Right cardiac atrium (tissue), 5 donors: ENCODE results near the gene NDRG4. TPM values are rescaled to one million over a fixed set of nuclear protein-coding genes. Genes with fewer than 3 reads are reported as not detected.
A peak's percentile ranks its signal among the peaks of the same experiment; 100 is the strongest.

Experiments
- ATAC-seq, 2 donors: fragments of 200-7000 bp; cut with Tn5 transposase; one replicate each; pipeline versions ENCODE4 v1.8.0 to v1.9.1; 2020; ENCODE audit warnings: moderate library complexity in 2 of 2, mild to moderate bottlenecking in 1 of 2
- DNase-seq, 3 donors: peaks; one replicate each; pipeline ENCODE4 v3.0.0-alpha.2; 2020
- H3K27ac ChIP-seq: one replicate; pipeline ENCODE4 v1.5.1; 2013; ENCODE audit warnings: mild to moderate bottlenecking, low read length, control low read depth, moderate library complexity
- H3K27me3 ChIP-seq: one replicate; pipeline ENCODE4 v1.6.1; 2013; ENCODE audit not compliant: control insufficient read depth, insufficient read depth
- H3K4me1 ChIP-seq: one replicate; pipeline ENCODE4 v1.6.1; 2013; ENCODE audit warnings: low read length; ENCODE audit not compliant: control insufficient read depth, insufficient read depth
- H3K4me3 ChIP-seq: one replicate; pipeline ENCODE4 v1.5.1; 2013; ENCODE audit warnings: low read length, control low read depth
- H3K9me3 ChIP-seq: one replicate; pipeline ENCODE4 v1.6.1; 2013; ENCODE audit warnings: low read length; ENCODE audit not compliant: control insufficient read depth
- WGBS: extraction: QIAGEN DNeasy Blood & Tissue Kit; methylation state at CpG from one replicate; pipeline ENCODE4 v1.1.7; 2013; 5-methylcytosine and 5-hydroxymethylcytosine counted together
- intact Hi-C, 4 donors: fragments of 100-400 bp; cut with DNase I; formaldehyde crosslinking; loops; one replicate each; pipeline versions ENCODE4 v1.11.0 to v1.14.0; 2022 to 2023
- polyA plus RNA-seq: library from polyadenylated mRNA; stranded (reverse); fragments of 200-250 nt; gene quantifications from one replicate; pipeline ENCODE4 v1.2.3, GENCODE V29; 2013
- total RNA-seq, 4 donors: library from RNA; stranded (reverse); fragmentation: NEBNext Ultra II Directional; extraction: Animal tissue kit (Norgen Biotek cat#: 25700); gene quantifications; one replicate each; pipeline ENCODE4 v1.2.1, GENCODE V29; 2021
- donor health status: healthy with polysubstance abuse.
- donor health status: DM: no; HTN: yes; CAD: no.
- donor health status: DM: no; HTN: no; CAD: no.
- donor health status: DM: no; HTN: yes; CAD: no; lungs with severe emphysema.
- donor health status: DM: yes; HTN: yes; CAD: no.

Gene NDRG4
- total and polyA plus RNA-seq, 5 donors: 53.5 to 164 (median 97.8) TPM

DNA sequence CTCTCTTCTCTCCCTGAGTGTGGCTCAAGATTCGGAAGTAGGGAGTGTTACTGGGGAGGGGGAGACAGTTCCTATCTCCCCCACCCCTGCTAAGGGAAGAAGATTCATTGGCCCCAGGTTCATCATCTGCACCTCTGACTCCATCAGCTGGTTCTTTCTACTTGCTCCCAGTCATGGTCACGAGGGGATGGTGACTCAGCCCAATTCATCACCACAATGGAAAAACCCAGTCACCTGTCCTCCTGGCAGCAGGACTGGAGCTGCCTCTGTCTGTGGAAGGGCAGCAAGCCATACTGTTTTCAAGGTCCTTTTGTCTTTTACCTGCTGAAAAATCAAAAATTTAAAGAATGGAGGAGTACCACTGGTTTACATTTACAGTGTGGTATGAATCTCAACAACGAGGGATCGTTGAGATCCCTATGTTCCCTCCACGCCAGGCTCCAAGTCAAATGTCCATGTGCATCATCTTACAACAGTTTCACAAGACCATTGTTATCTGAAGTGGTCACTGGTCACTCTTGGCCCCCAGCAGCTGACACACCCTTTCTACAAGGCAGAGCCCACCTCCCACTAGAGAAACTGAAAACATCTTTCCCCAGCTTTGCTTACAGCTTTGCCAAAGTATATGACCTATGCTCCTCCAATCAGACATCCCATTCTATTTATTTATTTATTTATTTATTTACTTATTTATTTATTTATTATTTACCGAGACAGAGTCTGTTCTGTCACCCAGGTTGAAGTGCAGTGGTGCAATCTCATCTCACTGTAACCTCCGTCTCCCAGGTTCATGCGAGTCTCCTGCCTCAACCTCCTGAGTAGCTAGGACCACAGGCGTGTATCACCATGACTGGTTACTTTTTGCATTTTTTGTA, 40.4 kb upstream of the NDRG4 start:
- no peaks in the 10 kb centered on the region for H3K27me3 ChIP-seq
- peaks cover 8% of the 10 kb centered on the region for H3K4me1 ChIP-seq
- DNase-seq (peak in 1 of 3 donors; percentile 43), ATAC-seq (peak in 1 of 2 donors; percentile 40)
- 84% methylated on average over 9 of the region's 9 CpGs for WGBS
- no peaks in the 10 kb centered on the region for H3K9me3 ChIP-seq
- no peak overlapping the region for H3K4me3 ChIP-seq
- intact Hi-C loops: no loop called here
- no peak overlapping the region for H3K27ac ChIP-seq

DNA sequence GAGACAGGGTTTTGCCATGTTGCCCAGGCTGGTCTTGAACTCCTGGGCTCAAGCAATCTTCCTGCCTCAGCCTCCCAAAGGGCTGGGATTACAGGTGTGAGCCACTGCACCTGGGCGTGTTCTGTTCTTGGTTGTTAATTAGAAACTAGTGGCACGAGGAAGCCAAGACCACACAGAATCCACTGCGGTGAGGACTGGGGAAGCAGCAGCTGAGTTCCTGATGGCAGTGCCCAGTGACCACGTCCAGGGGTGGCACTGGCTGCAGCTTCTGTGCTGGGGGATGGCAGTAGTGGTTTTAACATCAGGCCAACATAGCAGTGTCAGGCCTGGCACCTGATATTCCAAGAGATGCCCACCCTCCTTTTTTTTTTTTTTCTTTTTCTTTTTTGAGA, 39.7 kb upstream of the NDRG4 start:
- intact Hi-C loops: no loop called here
- no peaks in the 10 kb centered on the region for H3K27me3 ChIP-seq
- no peak overlapping the region for H3K27ac ChIP-seq
- DNase-seq (no peak), ATAC-seq (no peak)
- WGBS: 89% methylated on average over 4 of the region's 4 CpGs
- H3K4me3 ChIP-seq: no peak overlapping the region
- H3K9me3 ChIP-seq: no peaks in the 10 kb centered on the region
- peaks cover 8% of the 10 kb centered on the region for H3K4me1 ChIP-seq

DNA sequence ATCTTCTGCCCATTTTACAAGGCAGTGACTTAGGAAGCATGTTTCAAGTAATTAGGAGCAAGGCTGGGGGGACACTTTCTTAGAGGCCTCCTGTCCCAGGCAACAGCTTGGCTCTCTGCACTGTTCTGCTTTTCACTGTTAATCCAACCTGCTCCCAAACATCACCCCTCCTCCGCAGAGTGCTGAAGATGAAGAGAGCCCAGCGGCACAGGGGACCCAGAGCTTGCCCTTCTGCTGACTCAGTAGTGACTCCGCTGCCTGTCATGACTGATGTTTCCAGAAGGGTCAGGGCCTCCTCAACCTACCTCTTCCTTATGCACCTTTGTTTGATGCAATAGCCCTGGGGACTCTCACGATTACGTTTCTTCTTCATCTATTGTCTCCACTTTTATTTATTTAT, 38.9 kb upstream of the NDRG4 start:
- H3K27ac ChIP-seq: no peak overlapping the region
- H3K4me3 ChIP-seq: no peak overlapping the region
- no peaks in the 10 kb centered on the region for H3K9me3 ChIP-seq
- H3K4me1 ChIP-seq: peaks cover 8% of the 10 kb centered on the region
- intact Hi-C loops: no loop called here
- DNase-seq (no peak), ATAC-seq (no peak)
- WGBS: 78% methylated on average over 5 of the region's 5 CpGs
- H3K27me3 ChIP-seq: no peaks in the 10 kb centered on the region

DNA sequence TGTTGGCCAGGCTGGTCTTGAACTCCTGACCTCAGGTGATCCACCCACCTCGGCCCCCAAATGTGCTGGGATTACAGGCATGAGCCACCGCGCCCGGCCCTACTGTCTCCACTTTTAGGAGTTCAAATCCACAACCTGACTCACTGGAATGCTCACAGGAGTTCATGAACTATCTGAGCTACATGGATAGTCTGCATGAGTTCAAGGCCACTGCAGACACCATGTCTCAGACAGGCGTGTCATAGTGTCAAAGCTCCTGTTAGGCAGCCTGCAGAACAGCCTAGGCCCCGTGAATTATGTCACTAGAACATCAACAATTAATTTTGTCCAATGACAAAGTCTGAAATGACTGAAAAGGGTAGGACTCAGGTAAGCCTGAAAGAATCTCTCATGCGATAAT, 38.3 kb upstream of the NDRG4 start:
- peaks cover 2% of the 10 kb centered on the region for H3K4me1 ChIP-seq
- H3K9me3 ChIP-seq: no peaks in the 10 kb centered on the region
- 89% methylated on average over 7 of the region's 7 CpGs for WGBS
- no peak for ATAC-seq
- no peak overlapping the region for H3K27ac ChIP-seq
- intact Hi-C loops: no loop called here
- no peak for DNase-seq
- H3K4me3 ChIP-seq: no peak overlapping the region
- no peaks in the 10 kb centered on the region for H3K27me3 ChIP-seq

DNA sequence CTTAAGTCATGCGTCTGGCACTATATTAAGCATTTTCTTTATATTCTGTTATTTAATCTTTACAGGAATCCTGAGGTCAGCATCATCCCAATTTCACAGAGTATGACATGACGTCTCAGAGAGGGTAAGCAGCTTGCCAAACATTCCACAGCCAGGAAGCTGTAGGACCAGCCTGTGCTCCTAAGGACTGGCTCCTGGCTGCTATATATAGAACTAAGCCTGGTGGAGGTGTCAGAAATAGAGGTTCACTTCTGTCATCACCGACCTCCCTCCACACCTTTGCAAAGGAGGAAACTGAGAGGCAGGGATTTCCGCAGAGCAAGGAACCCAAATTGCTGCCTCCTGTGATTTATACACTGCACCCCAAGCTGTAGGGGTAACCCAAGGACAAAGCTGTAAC, 37.9 kb upstream of the NDRG4 start:
- no peaks in the 10 kb centered on the region for H3K4me1 ChIP-seq
- peak overlapping the region; percentile 43 for H3K27ac ChIP-seq

DNA sequence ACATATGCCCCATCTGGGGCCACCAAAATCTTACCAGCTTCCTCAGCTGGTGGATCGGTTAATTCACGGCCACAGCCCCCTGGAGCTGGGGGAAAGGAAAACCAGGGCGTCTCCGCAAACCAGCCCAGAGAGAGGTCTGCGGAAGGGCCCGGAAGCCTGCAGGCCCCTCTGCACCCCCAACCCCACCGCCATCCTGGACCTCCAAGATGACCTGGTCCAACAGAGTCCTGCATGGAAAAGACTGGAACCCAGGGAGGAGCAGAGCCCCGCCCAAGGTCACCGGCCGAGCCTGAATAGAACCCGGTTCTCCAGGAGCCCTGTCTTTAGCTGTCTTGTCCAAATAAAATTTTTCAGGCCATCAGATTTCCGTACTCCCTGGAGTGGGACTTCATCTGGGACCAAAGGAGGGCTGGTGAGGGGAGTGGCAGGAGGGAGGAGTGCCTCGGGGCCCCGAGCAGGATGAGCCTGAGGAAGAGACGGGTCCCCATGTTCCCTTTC, 37.4 kb upstream of the NDRG4 start:
- 62% methylated on average over 15 of the region's 15 CpGs for WGBS
- H3K4me1 ChIP-seq: no peaks in the 10 kb centered on the region
- no peaks in the 10 kb centered on the region for H3K9me3 ChIP-seq
- DNase-seq (no peak), ATAC-seq (no peak)
- peak overlapping the region; percentile 57 for H3K27ac ChIP-seq
- intact Hi-C loops: no loop called here
- H3K27me3 ChIP-seq: no peaks in the 10 kb centered on the region
- H3K4me3 ChIP-seq: no peak overlapping the region

More for the DNA sequence above, 37.9 kb upstream of the NDRG4 start:
- intact Hi-C loops: no loop called here
- Histone ChIP-seq H3K9me3 (no peaks in the 10 kb centered on the region), H3K4me3 (no peak overlapping the region), H3K27me3 (no peaks in the 10 kb centered on the region)
- 63% methylated on average over 4 of the region's 4 CpGs for WGBS
- ATAC-seq: no peak
- DNase-seq: no peak

DNA sequence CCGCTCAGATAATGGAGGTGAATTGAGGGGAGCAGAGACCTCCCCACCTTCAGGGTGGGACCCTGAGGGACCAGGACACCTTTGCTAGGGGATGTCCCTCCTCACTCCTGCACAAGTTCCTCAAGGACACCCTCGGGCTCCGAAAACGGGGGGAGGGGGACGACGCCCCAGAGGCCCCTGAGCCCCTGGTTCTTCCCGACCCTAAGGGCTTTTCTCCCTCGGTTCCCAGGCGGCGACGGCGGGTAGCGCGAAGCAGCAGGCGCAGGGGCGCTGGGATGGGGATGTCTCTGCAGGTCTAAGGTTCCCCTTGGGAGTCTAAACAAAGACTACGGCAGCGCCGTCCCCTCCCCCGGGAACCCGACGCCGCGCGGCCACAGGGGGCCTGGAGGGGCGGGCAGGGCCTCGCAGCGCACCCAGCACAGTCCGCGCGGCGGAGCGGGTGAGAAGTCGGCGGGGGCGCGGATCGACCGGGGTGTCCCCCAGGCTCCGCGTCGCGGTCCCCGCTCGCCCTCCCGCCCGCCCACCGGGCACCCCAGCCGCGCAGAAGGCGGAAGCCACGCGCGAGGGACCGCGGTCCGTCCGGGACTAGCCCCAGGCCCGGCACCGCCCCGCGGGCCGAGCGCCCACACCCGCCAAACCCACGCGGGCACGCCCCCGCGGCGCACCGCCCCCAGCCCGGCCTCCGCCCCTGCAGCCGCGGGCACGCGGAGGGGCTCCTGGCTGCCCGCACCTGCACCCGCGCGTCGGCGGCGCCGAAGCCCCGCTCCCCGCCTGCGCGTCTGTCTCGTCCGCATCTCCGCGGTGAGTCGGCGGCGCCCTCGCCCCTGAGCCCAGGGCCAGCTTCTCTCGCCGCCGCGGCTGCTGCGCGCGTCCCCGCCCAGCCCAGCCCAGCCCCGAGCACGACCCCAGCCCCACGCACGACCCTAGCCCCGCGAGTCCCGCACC, 36.7 kb upstream of the NDRG4 start:
- WGBS: 2% methylated on average over 111 of the region's 113 CpGs
- Histone ChIP-seq H3K9me3 (no peaks in the 10 kb centered on the region), H3K27ac (peak overlapping the region; percentile 57), H3K4me3 (peak overlapping the region; percentile 70), H3K4me1 (no peaks in the 10 kb centered on the region), H3K27me3 (no peaks in the 10 kb centered on the region)
- intact Hi-C loops: no loop called here
- DNase-seq (peak; percentile 39 to 75 (median 74)), ATAC-seq (peak; percentile 23 to 57)

DNA sequence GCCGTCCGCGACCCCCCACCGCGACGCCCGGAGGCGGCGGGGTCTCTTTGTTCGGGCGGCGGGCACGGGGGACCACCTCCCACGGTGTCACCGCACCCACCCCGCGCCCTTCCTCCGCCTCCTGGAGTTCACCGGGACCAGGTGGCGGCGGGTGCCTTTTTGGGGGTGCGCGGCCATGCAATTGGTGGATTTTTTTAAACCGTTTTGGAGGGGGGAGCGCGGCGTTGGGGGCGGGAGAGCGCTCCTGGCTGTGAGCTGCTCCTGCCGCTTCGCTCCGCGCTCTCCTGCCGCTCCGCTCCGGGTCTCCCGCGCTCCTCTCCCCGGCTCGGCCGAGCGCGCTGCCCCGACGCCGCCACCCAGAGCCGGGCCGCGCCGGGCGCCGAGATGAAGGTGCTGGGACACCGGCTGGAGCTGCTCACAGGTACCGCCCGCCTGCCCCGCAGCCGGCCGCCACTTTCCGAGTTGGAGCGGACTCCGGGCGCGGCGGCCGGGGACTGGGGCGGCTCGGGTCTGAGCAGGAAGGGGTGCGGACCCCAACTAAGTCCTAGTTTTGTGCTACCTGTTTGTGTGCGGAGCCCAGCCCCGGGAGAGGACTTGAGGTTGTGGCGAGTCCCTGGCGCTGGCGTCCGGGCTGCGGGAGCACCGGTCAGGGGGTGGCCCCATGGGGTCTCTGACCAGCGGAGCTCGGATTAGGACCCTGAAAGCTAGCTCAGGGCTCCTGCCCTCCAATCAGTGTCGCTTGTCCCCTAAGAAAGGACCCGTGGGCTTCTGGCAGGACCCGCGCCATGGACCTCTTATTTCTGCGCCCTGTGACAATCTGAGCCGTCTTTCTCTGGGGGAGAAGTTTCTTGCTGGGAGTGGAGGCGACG, 35.7 kb upstream of the NDRG4 start:
- no peaks in the 10 kb centered on the region for H3K9me3 ChIP-seq
- DNase-seq (peak in 2 of 3 donors; percentile 63 to 66), ATAC-seq (peak; percentile 48 to 53)
- no peaks in the 10 kb centered on the region for H3K27me3 ChIP-seq
- H3K27ac ChIP-seq: peak overlapping the region; percentile 13
- intact Hi-C loops: no loop called here
- WGBS: under 1% methylated on average over 86 of the region's 86 CpGs
- H3K4me1 ChIP-seq: no peaks in the 10 kb centered on the region
- H3K4me3 ChIP-seq: peak overlapping the region; percentile 70

DNA sequence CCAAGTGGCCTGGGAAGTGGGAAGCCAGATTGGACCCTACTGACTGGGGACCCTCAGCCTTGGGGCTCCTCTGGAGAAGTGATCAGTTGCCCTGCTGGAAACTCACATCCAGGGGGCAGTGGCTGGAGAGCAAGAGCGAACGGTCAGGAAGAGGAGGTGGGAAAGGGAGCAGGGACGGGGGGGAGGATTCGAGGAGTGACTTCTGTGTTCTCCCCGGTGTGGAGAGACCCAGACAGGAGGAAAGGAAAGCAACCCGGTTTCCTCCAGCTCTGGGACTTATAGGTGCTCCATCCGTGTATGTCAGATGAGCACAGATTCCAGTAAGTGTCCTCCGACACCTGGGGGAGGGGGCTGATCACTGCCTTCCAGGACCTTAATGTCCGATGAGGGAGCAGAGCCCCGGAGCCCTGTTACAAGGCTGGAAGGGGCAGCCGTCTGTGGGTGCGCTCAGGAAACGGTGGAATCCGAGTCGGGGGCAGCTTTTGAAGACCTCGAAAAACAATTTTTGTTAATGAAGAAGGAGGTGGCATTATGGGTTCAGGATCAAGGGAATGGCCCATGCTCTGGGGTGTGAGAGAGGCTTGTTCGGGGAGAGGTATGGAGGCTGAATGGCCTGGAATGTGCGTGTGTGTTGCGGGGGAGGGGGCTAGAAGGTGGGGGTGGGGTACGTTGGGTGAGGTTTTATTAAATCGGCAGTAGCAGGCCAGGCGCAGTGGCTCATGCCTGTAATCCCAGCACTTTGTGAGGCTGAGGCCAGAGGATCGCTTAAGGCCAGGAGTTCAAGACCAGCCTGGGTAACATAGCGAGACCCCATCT, 34.8 kb upstream of the NDRG4 start:
- H3K4me3 ChIP-seq: peak overlapping the region; percentile 70
- H3K27ac ChIP-seq: peak overlapping the region; percentile 13
- H3K9me3 ChIP-seq: no peaks in the 10 kb centered on the region
- intact Hi-C loops: no loop called here
- WGBS: 17% methylated on average over 24 of the region's 24 CpGs
- H3K4me1 ChIP-seq: no peaks in the 10 kb centered on the region
- H3K27me3 ChIP-seq: no peaks in the 10 kb centered on the region
- DNase-seq (no peak), ATAC-seq (peak; percentile 44 to 50)

DNA sequence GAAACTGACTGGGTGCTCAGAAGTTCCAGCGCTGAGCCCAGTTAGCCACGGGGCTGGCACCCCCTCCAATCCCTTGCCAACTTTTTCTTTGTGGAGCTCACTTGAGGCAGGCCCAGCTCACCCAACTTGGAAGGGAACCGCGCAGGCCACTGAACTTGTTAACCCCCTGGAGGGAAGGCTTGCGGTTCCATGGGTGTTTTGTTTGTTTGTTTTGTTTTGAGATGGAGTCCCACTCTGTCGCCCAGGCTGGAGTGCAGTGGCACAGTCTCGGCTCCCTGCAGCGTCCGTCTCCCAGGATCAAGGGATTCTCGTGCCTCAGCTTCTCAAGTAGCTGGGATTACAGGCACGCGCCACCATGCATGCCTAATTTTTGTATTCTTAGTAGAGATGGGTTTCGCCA, 34.1 kb upstream of the NDRG4 start:
- Histone ChIP-seq H3K27ac (peak overlapping the region; percentile 32), H3K4me1 (no peaks in the 10 kb centered on the region), H3K9me3 (no peaks in the 10 kb centered on the region), H3K27me3 (no peaks in the 10 kb centered on the region), H3K4me3 (peak overlapping the region; percentile 70)
- WGBS: 69% methylated on average over 13 of the region's 13 CpGs
- ATAC-seq: no peak
- DNase-seq: no peak
- intact Hi-C loops: no loop called here
